NCI-H1417 (cell line): ENCODE results near the gene C2orf68.
A peak's percentile ranks its signal among the peaks of the same experiment; 100 is the strongest.
"Not testable (repeated sequence)": the region's sequence is repeated elsewhere in the genome, so short reads cannot be mapped to it uniquely, and the experiment has no call there.

Experiments used
- DNase-seq, 3 experiments: peaks; one replicate each; lab custom pipeline; 2025; lab: John Stamatoyannopoulos, UW

Gene C2orf68

GRCh38 chr2:85598594-85599340, 13.1 kb downstream of the C2orf68 start:
- no peak for DNase-seq

GRCh38 chr2:85597241-85597640, 14.6 kb downstream of the C2orf68 start:
- no peak for DNase-seq

- DNase-seq: no peak
These were observed 15.3 kb downstream of the C2orf68 start for GRCh38 chr2:85596486-85597143.

- peak in 2 of 3 experiments; percentile 16 to 36 for DNase-seq
These were observed 15.9 kb downstream of the C2orf68 start for GRCh38 chr2:85596026-85596333.

- DNase-seq: peak; percentile 89 to 96 (median 95)
These were observed 16.4 kb downstream of the C2orf68 start, which contains the start of gene RNF181 for GRCh38 chr2:85595301-85596025. RNF181 (plus strand) TSS chr2:85595745; CDS start chr2:85595764, 19 bp downstream.

GRCh38 chr2:85594715-85595300, 17.1 kb downstream of the C2orf68 start:
- DNase-seq: peak in 1 of 3 experiments; percentile 24

- DNase-seq: no peak
These were observed 18.8 kb downstream of the C2orf68 start for GRCh38 chr2:85593023-85593422.

- DNase-seq: not testable (repeated sequence)
These were observed 19.6 kb downstream of the C2orf68 start for GRCh38 chr2:85592299-85592698.

GRCh38 chr2:85591563-85591962, 20.3 kb downstream of the C2orf68 start:
- no peak for DNase-seq

- DNase-seq: no peak
These were observed 20.9 kb downstream of the C2orf68 start for GRCh38 chr2:85590950-85591349.

- DNase-seq: peak in 2 of 3 experiments; percentile 2 to 52
These were observed 21.7 kb downstream of the C2orf68 start for GRCh38 chr2:85589982-85590791.

GRCh38 chr2:85589181-85589580, 22.7 kb downstream of the C2orf68 start:
- DNase-seq: no peak

GRCh38 chr2:85588645-85589044, 23.2 kb downstream of the C2orf68 start:
- no peak for DNase-seq

GRCh38 chr2:85588236-85588635, 23.6 kb downstream of the C2orf68 start:
- DNase-seq: no peak

GRCh38 chr2:85585781-85586105, 26.1 kb downstream of the C2orf68 start:
- DNase-seq: no peak

GRCh38 chr2:85584857-85585780, 26.7 kb downstream of the C2orf68 start:
- no peak for DNase-seq

GRCh38 chr2:85584354-85584856, 27.5 kb downstream of the C2orf68 start, which contains the start of gene VAMP5:
VAMP5 (plus strand) TSS chr2:85584431; CDS start chr2:85584491, 60 bp downstream.
- no peak for DNase-seq

- DNase-seq: no peak
These were observed 28.1 kb downstream of the C2orf68 start for GRCh38 chr2:85583667-85584353.

GRCh38 chr2:85582492-85582891, 29.4 kb downstream of the C2orf68 start:
- no peak for DNase-seq

GRCh38 chr2:85580206-85580605, 31.7 kb downstream of the C2orf68 start:
- DNase-seq: no peak
